Memory B cell (primary cell): ENCODE results near the gene RFX2.
"Not testable (repeated sequence)": the region's sequence is repeated elsewhere in the genome, so short reads cannot be mapped to it uniquely, and the experiment has no call there.

Experiments used
- ATAC-seq: fragments of 150-1000 bp; cut with Tn5 transposase; 2 replicates; pipeline ENCODE4 v1.10.0; 2021; ENCODE audit warnings: low read depth, mild to moderate bottlenecking, moderate library complexity
- DNase-seq, 2 donors: peaks; one replicate each; pipeline ENCODE4 v3.0.0; 2022; ENCODE audit warnings: low spot score in 2 of 2
- H3K27ac Mint-ChIP-seq: one replicate; pipeline ENCODE4 v1.8.0; 2022; ENCODE audit warnings: mild to moderate bottlenecking, moderate library complexity, mixed read lengths
- H3K27me3 Mint-ChIP-seq: one replicate; pipeline ENCODE4 v1.8.0; 2022; ENCODE audit warnings: mixed read lengths
- H3K36me3 Mint-ChIP-seq: one replicate; pipeline ENCODE4 v1.8.0; 2022; ENCODE audit warnings: mild to moderate bottlenecking, mixed read lengths
- H3K4me1 Mint-ChIP-seq: one replicate; pipeline ENCODE4 v1.8.0; 2022; ENCODE audit warnings: mixed read lengths
- H3K4me3 Mint-ChIP-seq: one replicate; pipeline ENCODE4 v1.8.0; 2022; ENCODE audit warnings: mild to moderate bottlenecking, moderate library complexity, mixed read lengths
- H3K9me3 Mint-ChIP-seq: one replicate; pipeline ENCODE4 v1.8.0; 2022; ENCODE audit warnings: mixed read lengths

The RFX2 gene

GRCh38 chr19:5992756-5993155 is 117.5 kb downstream of the RFX2 start:
- no peak for ATAC-seq
- no peaks in the 10 kb centered on the region for H3K36me3 Mint-ChIP-seq
- no peak overlapping the region for H3K4me3 Mint-ChIP-seq
- peaks cover 4% of the 10 kb centered on the region for H3K27me3 Mint-ChIP-seq
- H3K9me3 Mint-ChIP-seq: no peaks in the 10 kb centered on the region
- DNase-seq: no peak
- no peak overlapping the region for H3K27ac Mint-ChIP-seq
- H3K4me1 Mint-ChIP-seq: peaks cover 3% of the 10 kb centered on the region

- Mint-ChIP-seq H3K4me1 (peaks cover 10% of the 10 kb centered on the region), H3K27me3 (peaks cover 4% of the 10 kb centered on the region), H3K4me3 (no peak overlapping the region), H3K9me3 (no peaks in the 10 kb centered on the region), H3K36me3 (no peaks in the 10 kb centered on the region), H3K27ac (no peak overlapping the region)
- peak; percentile 52 for ATAC-seq
- DNase-seq: no peak
These were observed 119.0 kb downstream of the RFX2 start for GRCh38 chr19:5991244-5991838.

- ATAC-seq: no peak
- H3K27ac Mint-ChIP-seq: no peak overlapping the region
These were observed 120.0 kb downstream of the RFX2 start for GRCh38 chr19:5990289-5990797.

GRCh38 chr19:5989388-5990074 is 120.8 kb downstream of the RFX2 start:
- DNase-seq (no peak), ATAC-seq (no peak)
- no peaks in the 10 kb centered on the region for H3K36me3 Mint-ChIP-seq
- H3K27me3 Mint-ChIP-seq: peaks cover 4% of the 10 kb centered on the region
- H3K4me1 Mint-ChIP-seq: peaks cover 10% of the 10 kb centered on the region
- no peaks in the 10 kb centered on the region for H3K9me3 Mint-ChIP-seq
- no peak overlapping the region for H3K27ac Mint-ChIP-seq
- H3K4me3 Mint-ChIP-seq: no peak overlapping the region

More at GRCh38 chr19:5990289-5990797, 120.0 kb downstream of the RFX2 start:
- H3K36me3 Mint-ChIP-seq: no peaks in the 10 kb centered on the region
- H3K4me1 Mint-ChIP-seq: peaks cover 10% of the 10 kb centered on the region
- no peak for DNase-seq
- H3K27me3 Mint-ChIP-seq: peaks cover 4% of the 10 kb centered on the region
- H3K4me3 Mint-ChIP-seq: no peak overlapping the region
- H3K9me3 Mint-ChIP-seq: no peaks in the 10 kb centered on the region

GRCh38 chr19:5988517-5989387 is 121.5 kb downstream of the RFX2 start:
- Mint-ChIP-seq H3K9me3 (no peaks in the 10 kb centered on the region), H3K27me3 (peaks cover 4% of the 10 kb centered on the region), H3K4me3 (no peak overlapping the region), H3K36me3 (no peaks in the 10 kb centered on the region), H3K27ac (no peak overlapping the region), H3K4me1 (peaks cover 10% of the 10 kb centered on the region)
- ATAC-seq: no peak
- no peak for DNase-seq

- H3K9me3 Mint-ChIP-seq: no peaks in the 10 kb centered on the region
- peak; percentile 61 to 62 for DNase-seq
- H3K4me1 Mint-ChIP-seq: peaks cover 7% of the 10 kb centered on the region
- peak; percentile 39 for ATAC-seq
- H3K27ac Mint-ChIP-seq: peak overlapping the region; percentile 33
- H3K4me3 Mint-ChIP-seq: peak overlapping the region; percentile 78
- no peaks in the 10 kb centered on the region for H3K36me3 Mint-ChIP-seq
- H3K27me3 Mint-ChIP-seq: peaks cover 4% of the 10 kb centered on the region
These were observed 123.1 kb downstream of the RFX2 start for GRCh38 chr19:5987077-5987818.

DNA sequence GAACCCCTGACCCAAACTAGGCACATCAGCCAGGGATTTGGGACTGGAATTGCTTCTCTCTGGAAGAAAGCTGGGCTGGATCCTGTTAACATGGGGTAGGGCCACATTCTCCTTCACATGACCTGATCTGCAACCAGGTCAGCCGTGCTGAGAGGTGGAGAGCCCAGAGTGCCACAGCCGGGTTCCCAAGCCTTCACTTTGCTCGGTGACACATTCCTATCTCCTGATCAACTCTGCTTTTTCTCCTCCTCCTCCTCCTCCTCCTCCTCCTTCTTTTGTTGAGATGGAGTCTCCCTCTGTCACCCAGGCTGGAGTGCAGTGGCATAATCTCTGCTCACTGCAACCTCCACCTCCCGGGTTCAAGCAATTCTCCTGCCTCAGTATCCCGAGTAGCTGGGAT is 124.5 kb downstream of the RFX2 start:
- not testable (repeated sequence) for H3K9me3 Mint-ChIP-seq, ATAC-seq, DNase-seq, H3K4me1 Mint-ChIP-seq, H3K4me3 Mint-ChIP-seq, H3K36me3 Mint-ChIP-seq, H3K27ac Mint-ChIP-seq, H3K27me3 Mint-ChIP-seq

- Mint-ChIP-seq H3K4me3 (no peak overlapping the region), H3K36me3 (no peaks in the 10 kb centered on the region), H3K27ac (no peak overlapping the region), H3K27me3 (peaks cover 2% of the 10 kb centered on the region), H3K4me1 (peaks cover 7% of the 10 kb centered on the region), H3K9me3 (no peaks in the 10 kb centered on the region)
- no peak for DNase-seq
- ATAC-seq: no peak
These were observed 125.1 kb downstream of the RFX2 start for GRCh38 chr19:5985098-5985783.

DNA sequence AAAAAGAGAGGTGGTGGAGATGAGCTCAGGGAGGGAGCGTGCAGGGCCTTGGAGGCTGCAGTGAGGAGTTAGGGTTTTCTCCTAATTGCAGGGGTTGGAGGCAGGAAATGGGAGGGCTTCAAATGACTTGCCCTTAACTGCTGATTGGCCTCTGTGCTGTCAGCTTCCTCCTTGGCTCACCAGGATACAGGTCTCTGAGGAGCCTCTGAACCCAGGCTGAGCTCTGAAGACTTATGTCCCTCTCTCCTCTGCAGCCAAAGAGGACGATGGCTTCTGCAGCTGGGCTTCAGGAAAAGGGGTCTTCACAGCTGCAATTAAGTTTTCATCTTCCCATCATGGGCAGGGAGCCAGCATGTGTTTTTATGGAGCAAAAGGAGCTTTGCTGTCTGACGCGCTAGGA is 125.7 kb downstream of the RFX2 start:
- no peak for ATAC-seq
- Mint-ChIP-seq H3K4me1 (peaks cover 7% of the 10 kb centered on the region), H3K27ac (no peak overlapping the region), H3K4me3 (no peak overlapping the region), H3K9me3 (no peaks in the 10 kb centered on the region), H3K36me3 (no peaks in the 10 kb centered on the region), H3K27me3 (peaks cover under 1% of the 10 kb centered on the region)
- no peak for DNase-seq

DNA sequence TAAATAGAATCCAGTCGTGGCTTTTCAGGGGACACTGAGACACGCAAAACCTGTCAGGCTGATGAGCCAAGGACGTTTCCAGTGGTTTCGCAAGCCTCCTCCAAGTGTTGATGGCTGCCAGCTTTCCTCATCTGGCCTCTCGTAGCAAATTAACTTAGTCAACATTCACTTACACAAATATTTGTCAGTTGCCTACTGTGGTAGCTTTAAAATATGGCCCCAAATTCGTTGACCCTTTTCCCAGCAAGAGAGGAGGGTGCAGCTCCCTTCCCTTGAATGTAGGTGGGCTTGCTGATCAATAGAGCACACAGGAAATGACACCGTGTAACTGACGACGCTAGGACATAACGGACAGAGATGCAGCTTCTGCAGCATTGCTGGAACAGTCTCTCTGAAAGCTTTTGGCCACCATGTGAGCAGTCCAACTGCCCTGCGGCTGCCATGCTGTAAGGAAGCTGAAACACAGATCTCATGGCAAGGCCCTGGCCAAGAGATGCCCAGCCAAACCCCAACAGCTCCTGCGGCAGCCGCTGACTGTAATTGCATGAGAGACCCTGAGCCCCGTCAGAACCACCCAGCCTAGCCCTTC is 126.8 kb downstream of the RFX2 start:
- ATAC-seq (no peak), DNase-seq (no peak)
- no peaks in the 10 kb centered on the region for H3K27me3 Mint-ChIP-seq
- H3K4me1 Mint-ChIP-seq: peaks cover 12% of the 10 kb centered on the region
- H3K36me3 Mint-ChIP-seq: no peaks in the 10 kb centered on the region
- no peak overlapping the region for H3K4me3 Mint-ChIP-seq
- H3K9me3 Mint-ChIP-seq: no peaks in the 10 kb centered on the region
- H3K27ac Mint-ChIP-seq: no peak overlapping the region

- H3K27ac Mint-ChIP-seq: peak overlapping the region; percentile 92
- peaks cover 39% of the 10 kb centered on the region for H3K4me1 Mint-ChIP-seq
- DNase-seq (no peak), ATAC-seq (no peak)
- H3K36me3 Mint-ChIP-seq: peaks cover 12% of the 10 kb centered on the region
- H3K4me3 Mint-ChIP-seq: peak overlapping the region; percentile 98
- no peaks in the 10 kb centered on the region for H3K9me3 Mint-ChIP-seq
- H3K27me3 Mint-ChIP-seq: no peaks in the 10 kb centered on the region
These were observed 131.4 kb downstream of the RFX2 start for GRCh38 chr19:5978606-5979552.
